Thymus (tissue), 14 donors: Measurements from ENCODE around the gene APELA. TPM values are rescaled to one million over a fixed set of nuclear protein-coding genes. Genes with fewer than 3 reads are reported as not detected.

Experiments
- DNase-seq, 9 donors: peaks; one replicate each; pipeline ENCODE4 v3.0.0-alpha.2; 2013; ENCODE audit warnings: low spot score in 9 of 9, low read depth in 6 of 9, missing footprints in 1 of 9
- H3K27ac ChIP-seq, 2 donors: one replicate each; pipeline ENCODE4 v1.5.1; 2013; ENCODE audit warnings: control low read depth in 1 of 2, low read depth in 1 of 2, low read length in 1 of 2, mild to moderate bottlenecking in 1 of 2, moderate library complexity in 1 of 2
- H3K27me3 ChIP-seq, 2 donors: one replicate each; pipeline ENCODE4 v1.5.1; 2013; ENCODE audit warnings: low read length in 1 of 2; ENCODE audit not compliant: control insufficient read depth in 2 of 2, insufficient read depth in 1 of 2
- H3K36me3 ChIP-seq, 2 donors: one replicate each; pipeline ENCODE4 v1.5.1; 2013; ENCODE audit warnings: low read length in 1 of 2, mild to moderate bottlenecking in 1 of 2, moderate library complexity in 1 of 2; ENCODE audit not compliant: control insufficient read depth in 2 of 2, insufficient read depth in 2 of 2
- H3K4me1 ChIP-seq, 2 donors: one replicate each; pipeline ENCODE4 v1.5.1; 2013; ENCODE audit warnings: low read length in 2 of 2; ENCODE audit not compliant: control insufficient read depth in 2 of 2, insufficient read depth in 2 of 2
- H3K4me3 ChIP-seq, 2 donors: one replicate each; pipeline ENCODE4 v1.5.1; 2013; ENCODE audit warnings: low read length in 2 of 2, control low read depth in 1 of 2, mild to moderate bottlenecking in 1 of 2
- H3K9me3 ChIP-seq, 2 donors: one replicate each; pipeline ENCODE4 v1.5.1; 2013; ENCODE audit warnings: low read length in 1 of 2, mild to moderate bottlenecking in 1 of 2; ENCODE audit not compliant: control insufficient read depth in 2 of 2, insufficient read depth in 1 of 2
- WGBS: extraction: QIAGEN DNeasy Blood & Tissue Kit; methylation state at CpG from one replicate; pipeline ENCODE4 v1.1.7; 2013; 5-methylcytosine and 5-hydroxymethylcytosine counted together
- long read RNA-seq, 10 donors: transcript quantifications; one replicate each; lab custom pipeline, GENCODE V29; 2026
- polyA plus RNA-seq: library from polyadenylated mRNA; stranded (reverse); fragments of 200-250 nt; gene quantifications from one replicate; pipeline ENCODE4 v1.2.3, GENCODE V29; 2013
- total RNA-seq: library from RNA; stranded (reverse); fragments of 120-200 nt; gene quantifications from one replicate; pipeline ENCODE4 v1.2.4, GENCODE V29; 2013
- donor health status: healthy.

Gene APELA
- total RNA-seq (0.14 TPM), polyA plus RNA-seq (0.02 TPM)
- long read RNA-seq, donor 1 = 0 reads
- long read RNA-seq, donor 2 = 0 reads
- long read RNA-seq, donor 3 = 0 reads
- long read RNA-seq, donor 4 = 0 reads
- long read RNA-seq, donor 5 = 0 reads
- long read RNA-seq, donor 6 = 0 reads
- long read RNA-seq, donor 7 = 0 reads
- long read RNA-seq, donor 8 = 0 reads
- long read RNA-seq, donor 9 = 0 reads
- long read RNA-seq, donor 10 = 0 reads

GRCh38 chr4:164876700-164877324 lies at the start of gene APELA:
TSS of gene APELA (plus strand) at chr4:164877178. CDS start at chr4:164877332, 154 bp downstream.
- Histone ChIP-seq H3K9me3 (no peaks in the 10 kb centered on the region), H3K27me3 (no peaks in the 10 kb centered on the region), H3K27ac (no peak within 1 kb of the TSS), H3K4me3 (no peak within 1 kb of the TSS), H3K36me3 (no peaks in the 10 kb centered on the region), H3K4me1 (no peaks in the 10 kb centered on the region)
- no peak for DNase-seq
- 18% methylated on average over 7 of the region's 7 CpGs for WGBS

GRCh38 chr4:164828955-164829354 lies 48.0 kb upstream of the APELA start:
- no peaks in the 10 kb centered on the region for H3K4me1 ChIP-seq
- no peaks in the 10 kb centered on the region for H3K9me3 ChIP-seq
- 94% methylated on average over 3 of the region's 3 CpGs for WGBS
- no peak overlapping the region for H3K27ac ChIP-seq
- no peak for DNase-seq
- no peak overlapping the region for H3K4me3 ChIP-seq
- no peaks in the 10 kb centered on the region for H3K36me3 ChIP-seq
- no peaks in the 10 kb centered on the region for H3K27me3 ChIP-seq

- no peaks in the 10 kb centered on the region for H3K9me3 ChIP-seq
- H3K27ac ChIP-seq = no peak overlapping the region
- DNase-seq = no peak
- no peaks in the 10 kb centered on the region for H3K36me3 ChIP-seq
- no peaks in the 10 kb centered on the region for H3K27me3 ChIP-seq
- H3K4me3 ChIP-seq = no peak overlapping the region
- no peaks in the 10 kb centered on the region for H3K4me1 ChIP-seq
- 72% methylated on average over 4 of the region's 4 CpGs for whole genome bisulfite sequencing
Observed at GRCh38 chr4:164846566-164846965, 30.4 kb upstream of the APELA start.

- no peak overlapping the region for H3K4me3 ChIP-seq
- no peaks in the 10 kb centered on the region for H3K9me3 ChIP-seq
- H3K27ac ChIP-seq = no peak overlapping the region
- H3K27me3 ChIP-seq = no peaks in the 10 kb centered on the region
- H3K36me3 ChIP-seq = no peaks in the 10 kb centered on the region
- no peak for DNase-seq
- 87% methylated on average over 3 of the region's 3 CpGs for WGBS
- no peaks in the 10 kb centered on the region for H3K4me1 ChIP-seq
Observed at GRCh38 chr4:164847016-164847415, 30.0 kb upstream of the APELA start.

- Histone ChIP-seq H3K36me3 (no peaks in the 10 kb centered on the region), H3K4me1 (no peaks in the 10 kb centered on the region), H3K27me3 (no peaks in the 10 kb centered on the region), H3K4me3 (no peak overlapping the region), H3K9me3 (no peaks in the 10 kb centered on the region), H3K27ac (no peak overlapping the region)
- WGBS = 57% methylated on average over 2 of the region's 2 CpGs
- DNase-seq = no peak
Observed at GRCh38 chr4:164847967-164848649, 28.9 kb upstream of the APELA start.

- Histone ChIP-seq H3K36me3 (no peaks in the 10 kb centered on the region), H3K9me3 (no peaks in the 10 kb centered on the region), H3K4me1 (no peaks in the 10 kb centered on the region), H3K4me3 (no peak overlapping the region), H3K27me3 (no peaks in the 10 kb centered on the region), H3K27ac (no peak overlapping the region)
- WGBS = 96% methylated on average over 1 of the region's 1 CpG
- no peak for DNase-seq
Observed at GRCh38 chr4:164856396-164856795, 20.6 kb upstream of the APELA start.

- WGBS = 17% methylated on average over 3 of the region's 3 CpGs
- no peaks in the 10 kb centered on the region for H3K36me3 ChIP-seq
- no peaks in the 10 kb centered on the region for H3K9me3 ChIP-seq
- no peaks in the 10 kb centered on the region for H3K4me1 ChIP-seq
- no peaks in the 10 kb centered on the region for H3K27me3 ChIP-seq
- H3K4me3 ChIP-seq = no peak overlapping the region
- DNase-seq = no peak
- no peak overlapping the region for H3K27ac ChIP-seq
Observed at GRCh38 chr4:164866817-164867490, 10.0 kb upstream of the APELA start.

GRCh38 chr4:164871673-164872072 lies 5.3 kb upstream of the APELA start:
- DNase-seq = no peak
- no peak overlapping the region for H3K4me3 ChIP-seq
- no peaks in the 10 kb centered on the region for H3K9me3 ChIP-seq
- no peaks in the 10 kb centered on the region for H3K4me1 ChIP-seq
- 94% methylated on average over 4 of the region's 4 CpGs for WGBS
- H3K36me3 ChIP-seq = no peaks in the 10 kb centered on the region
- H3K27ac ChIP-seq = no peak overlapping the region
- H3K27me3 ChIP-seq = no peaks in the 10 kb centered on the region

GRCh38 chr4:164872481-164872880 lies 4.5 kb upstream of the APELA start:
- no peaks in the 10 kb centered on the region for H3K36me3 ChIP-seq
- no peak overlapping the region for H3K4me3 ChIP-seq
- DNase-seq = no peak
- H3K27ac ChIP-seq = no peak overlapping the region
- 96% methylated on average over 3 of the region's 3 CpGs for WGBS
- no peaks in the 10 kb centered on the region for H3K27me3 ChIP-seq
- H3K9me3 ChIP-seq = no peaks in the 10 kb centered on the region
- H3K4me1 ChIP-seq = no peaks in the 10 kb centered on the region
